Measurements from ENCODE around the gene RGS11. TPM values are rescaled to one million over a fixed set of nuclear protein-coding genes. Genes with fewer than 3 reads are reported as not detected.

Gene RGS11
- total RNA-seq, 1 donor from 2014 or later, result not detected

GRCh38 chr16:283033-283805 lies 7.5 kb upstream of the RGS11 start, which contains the start of gene PDIA2:
Gene PDIA2 (plus strand): TSS chr16:283164. CDS start chr16:283170, 6 bp downstream.
- no peak for TF ChIP-seq CTCF (IDR thresholded peaks at IDR 0.05)
- ChIA-PET CTCF (no interaction called here), POLR2A (no interaction called here)
- no peaks in the 10 kb centered on the region for H3K4me1 Mint-ChIP-seq
- H3K4me3 Mint-ChIP-seq, result no peak within 1 kb of the TSS
- H3K27me3 Mint-ChIP-seq, result peaks cover 8% of the 10 kb centered on the region
- DNase-seq, result no peak
- ATAC-seq (ENCODE audit: low read depth), result no peak
- H3K36me3 Mint-ChIP-seq (ENCODE audit: low read depth), result peaks cover 15% of the 10 kb centered on the region
- H3K9me3 Mint-ChIP-seq, result no peaks in the 10 kb centered on the region
- intact Hi-C loops (cut with micrococcal nuclease), result no loop called here
- H3K27ac Mint-ChIP-seq, result no peak within 1 kb of the TSS

DNA sequence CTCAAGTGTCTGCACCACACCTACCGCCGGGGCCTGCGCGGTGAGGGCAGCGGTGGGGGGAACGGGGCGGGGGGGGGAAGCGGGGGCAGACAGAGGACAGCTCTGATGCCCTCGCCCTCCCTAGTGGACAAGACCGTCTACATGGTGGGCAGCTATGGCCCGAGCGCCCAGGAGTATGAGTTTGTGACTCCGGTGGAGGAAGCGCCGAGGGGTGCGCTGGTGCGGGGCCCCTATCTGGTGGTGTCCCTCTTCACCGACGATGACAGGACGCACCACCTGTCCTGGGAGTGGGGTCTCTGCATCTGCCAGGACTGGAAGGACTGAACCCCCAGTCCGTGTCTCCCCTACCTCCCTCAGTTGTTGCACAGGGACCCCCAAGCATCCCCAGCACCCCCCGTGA lies 6.7 kb upstream of the RGS11 start:
- DNase-seq (no peak), ATAC-seq (ENCODE audit: low read depth) (no peak)
- TF ChIP-seq CTCF (IDR thresholded peaks at IDR 0.05), result no peak
- Mint-ChIP-seq H3K27me3 (peaks cover 8% of the 10 kb centered on the region), H3K4me3 (no peak overlapping the region), H3K4me1 (no peaks in the 10 kb centered on the region), H3K36me3 (ENCODE audit: low read depth) (peaks cover 9% of the 10 kb centered on the region), H3K9me3 (no peaks in the 10 kb centered on the region), H3K27ac (no peak overlapping the region)
- intact Hi-C loops (cut with micrococcal nuclease), result no loop called here
- ChIA-PET POLR2A (no interaction called here), CTCF (no interaction called here)

- no peaks in the 10 kb centered on the region for H3K4me1 Mint-ChIP-seq
- no peak overlapping the region for H3K27ac Mint-ChIP-seq
- H3K36me3 Mint-ChIP-seq (ENCODE audit: low read depth), result peaks cover 4% of the 10 kb centered on the region
- H3K27me3 Mint-ChIP-seq, result peaks cover 11% of the 10 kb centered on the region
- ChIA-PET POLR2A (no interaction called here), CTCF (no interaction called here)
- intact Hi-C loops (cut with micrococcal nuclease), result no loop called here
- no peak for TF ChIP-seq CTCF (IDR thresholded peaks at IDR 0.05)
- no peak for DNase-seq
- no peak overlapping the region for H3K4me3 Mint-ChIP-seq
- H3K9me3 Mint-ChIP-seq, result no peaks in the 10 kb centered on the region
- ATAC-seq (ENCODE audit: low read depth), result no peak
These were observed 6.0 kb upstream of the RGS11 start for GRCh38 chr16:281660-282255.

- Mint-ChIP-seq H3K4me3 (no peak overlapping the region), H3K27ac (no peak overlapping the region), H3K9me3 (no peaks in the 10 kb centered on the region), H3K4me1 (peaks cover 3% of the 10 kb centered on the region), H3K27me3 (peaks cover 13% of the 10 kb centered on the region), H3K36me3 (ENCODE audit: low read depth) (no peaks in the 10 kb centered on the region)
- ATAC-seq (ENCODE audit: low read depth) (no peak), DNase-seq (no peak)
- ChIA-PET POLR2A (no interaction called here), CTCF (no interaction called here)
- TF ChIP-seq CTCF (IDR thresholded peaks at IDR 0.05), result no peak
- intact Hi-C loops (cut with micrococcal nuclease), result no loop called here
These were observed 5.4 kb upstream of the RGS11 start for GRCh38 chr16:280991-281659.

GRCh38 chr16:280552-280951 lies 4.8 kb upstream of the RGS11 start, which contains the start of gene ARHGDIG:
Gene ARHGDIG (plus strand): TSS chr16:280591. CDS start chr16:280681, 90 bp downstream.
- no peak for DNase-seq
- Mint-ChIP-seq H3K36me3 (ENCODE audit: low read depth) (no peaks in the 10 kb centered on the region), H3K4me3 (no peak within 1 kb of the TSS), H3K9me3 (no peaks in the 10 kb centered on the region), H3K27me3 (peaks cover 14% of the 10 kb centered on the region), H3K4me1 (peaks cover 4% of the 10 kb centered on the region), H3K27ac (no peak within 1 kb of the TSS)
- ChIA-PET POLR2A (no interaction called here), CTCF (no interaction called here)
- no peak for TF ChIP-seq CTCF (IDR thresholded peaks at IDR 0.05)
- ATAC-seq (ENCODE audit: low read depth), result no peak
- intact Hi-C loops (cut with micrococcal nuclease), result no loop called here
